HG03442 (cell line): ENCODE measurements around the gene SELENOF.
"Not testable (repeated sequence)": the region's sequence is repeated elsewhere in the genome, so short reads cannot be mapped to it uniquely, and the experiment has no call there.

Experiments
- ATAC-seq: cut with Tn5 transposase; IDR thresholded peaks from one replicate; pipeline ENCODE4 v1.9.1; 2021; ENCODE audit warnings: mild to moderate bottlenecking, moderate library complexity; ENCODE audit not compliant: unreplicated experiment

The SELENOF gene

DNA sequence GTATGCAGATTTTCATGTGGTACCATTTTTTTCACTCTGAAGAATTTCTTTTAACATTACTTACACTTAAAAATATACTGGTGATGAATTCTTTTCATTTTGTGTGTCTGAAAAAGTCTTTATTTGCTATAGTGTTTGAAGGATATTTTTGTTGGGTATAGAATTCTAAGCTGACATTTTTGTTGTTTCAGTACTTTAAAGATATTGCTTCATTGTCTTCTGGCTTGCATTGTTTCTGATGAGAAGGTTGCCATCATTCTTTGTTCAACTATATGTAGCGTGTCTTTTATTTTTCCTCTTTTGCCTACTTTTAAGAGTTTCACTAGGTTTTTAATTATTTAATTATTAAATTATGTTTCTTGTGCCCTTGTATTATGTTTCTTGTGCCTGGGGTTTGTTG, 8.5 kb upstream of the SELENOF start:
- ATAC-seq = no peak

DNA sequence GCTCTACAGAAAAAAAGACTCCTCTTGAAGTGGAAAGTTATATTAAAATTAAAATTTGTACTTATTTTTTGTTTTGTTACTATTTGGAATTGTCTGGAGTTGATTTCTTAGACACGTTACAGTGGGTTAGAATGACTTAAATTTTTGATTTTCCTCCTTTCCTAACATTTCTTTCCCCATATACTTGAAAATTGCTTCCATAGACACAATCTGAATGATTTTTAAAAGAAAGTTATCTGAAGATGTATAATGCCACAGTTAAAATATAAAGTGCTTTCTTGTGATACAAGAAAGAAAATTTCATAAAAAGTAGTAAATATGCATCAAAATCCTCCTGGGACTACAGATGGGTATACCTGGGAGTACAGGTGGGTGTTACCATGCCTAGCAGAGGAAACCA, 2.8 kb upstream of the SELENOF start:
- ATAC-seq = no peak

DNA sequence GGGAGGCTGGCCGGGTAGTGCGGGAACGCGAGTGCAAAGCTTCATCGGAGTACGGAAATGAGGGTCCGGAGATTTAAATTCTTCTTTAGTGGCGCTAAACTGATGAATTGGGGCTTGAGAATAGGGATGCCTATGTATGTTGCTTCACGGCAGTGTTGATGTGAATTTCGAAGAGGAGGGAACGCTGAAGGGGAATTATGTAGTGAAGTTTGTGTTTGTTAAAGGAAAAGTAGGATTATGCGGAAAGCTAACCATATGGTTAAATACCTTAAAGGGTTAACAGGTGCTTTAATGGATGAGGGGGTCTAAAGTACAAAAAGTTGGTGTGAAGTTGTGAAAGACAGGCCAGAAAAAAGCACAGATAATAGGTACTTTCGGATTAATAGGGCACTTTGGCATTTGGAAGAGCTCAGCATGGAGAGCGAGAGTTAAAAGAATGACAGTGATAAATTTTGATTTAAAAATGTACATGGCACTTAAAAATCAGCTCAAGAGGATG, 1.9 kb upstream of the SELENOF start:
- ATAC-seq = no peak

DNA sequence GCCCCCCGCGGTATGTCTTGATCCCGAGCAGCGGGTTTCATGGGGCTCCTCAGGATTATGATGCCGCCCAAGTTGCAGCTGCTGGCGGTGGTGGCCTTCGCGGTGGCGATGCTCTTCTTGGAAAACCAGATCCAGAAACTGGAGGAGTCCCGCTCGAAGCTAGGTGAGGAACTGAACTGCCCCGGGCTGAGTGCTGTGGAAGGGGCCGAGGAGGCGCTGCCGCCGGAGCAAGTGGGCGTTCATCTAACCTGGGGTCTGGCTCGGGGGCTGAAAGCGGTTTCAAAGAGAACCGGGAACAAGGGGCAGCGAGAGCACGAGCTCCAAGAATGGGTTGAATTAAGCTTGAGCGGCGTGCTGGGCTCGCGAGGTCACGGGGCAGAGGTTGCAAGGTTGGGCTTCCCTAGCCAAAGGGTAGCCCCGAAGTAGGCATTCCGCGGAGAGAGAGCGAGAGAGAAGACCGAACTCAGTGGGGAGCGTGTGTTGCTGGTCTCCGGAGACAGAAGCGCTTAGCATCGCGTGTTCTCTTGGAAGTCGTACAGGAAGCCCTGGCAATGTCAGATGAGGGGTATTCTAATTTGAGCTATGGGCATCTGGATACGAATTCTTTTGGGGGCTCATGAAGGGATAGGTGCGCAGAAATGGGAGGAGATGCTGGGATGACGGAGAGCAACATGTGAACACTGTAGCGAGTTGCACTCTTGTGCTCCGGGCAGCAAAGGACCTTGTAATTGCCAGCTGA, 1.2 kb upstream of the SELENOF start:
- peak; percentile 19 for ATAC-seq

DNA sequence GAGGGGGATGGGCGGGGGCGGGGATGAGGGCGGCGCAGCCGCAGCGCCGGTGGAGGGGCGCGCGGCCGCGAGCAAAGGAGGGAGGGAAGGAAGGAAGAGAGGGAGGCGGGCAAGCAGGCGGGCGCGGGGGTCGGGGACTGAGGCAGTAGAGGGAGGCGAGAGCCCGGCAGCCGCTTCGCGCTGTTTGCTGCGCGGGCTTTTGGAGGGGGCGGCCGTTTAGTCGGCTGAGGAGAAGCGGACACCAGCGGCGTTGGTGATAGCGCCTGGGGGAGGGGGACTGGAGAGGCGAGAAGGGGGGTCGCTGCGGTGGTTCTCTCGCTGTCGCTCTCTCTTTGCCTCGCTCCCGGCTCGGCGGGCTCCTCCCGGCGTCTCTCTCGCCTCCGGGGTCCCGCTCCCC, 673 bp upstream of the SELENOF start, which contains the start of gene HS2ST1:
TSS of gene HS2ST1 (plus strand) at position 35 of the 397 bp plus-strand sequence.
- ATAC-seq = no peak

DNA sequence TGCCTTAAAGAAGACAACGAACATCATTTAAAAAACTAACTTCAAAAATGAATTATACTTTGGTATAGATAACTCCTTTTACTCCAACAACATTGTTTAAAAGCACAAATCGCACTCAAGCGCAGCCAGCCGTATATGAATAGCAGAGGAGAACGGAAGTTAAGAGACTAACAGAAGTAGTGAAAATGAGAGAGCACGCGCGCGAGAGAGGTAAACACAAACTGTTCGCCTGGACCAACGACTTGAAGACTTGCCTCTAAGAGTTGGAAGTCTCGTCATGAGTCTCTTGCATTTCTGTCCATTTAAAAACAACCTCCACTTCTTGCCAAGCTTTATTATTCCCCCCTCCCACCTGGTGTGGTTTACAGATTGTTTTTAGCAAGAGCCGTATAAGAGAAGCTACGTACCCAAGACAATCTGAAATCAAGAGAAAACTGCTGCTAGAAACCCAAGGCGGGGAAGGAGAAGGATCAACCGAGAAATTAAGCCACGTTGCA, 479 bp downstream of the SELENOF start:
- ATAC-seq = peak; percentile 18

DNA sequence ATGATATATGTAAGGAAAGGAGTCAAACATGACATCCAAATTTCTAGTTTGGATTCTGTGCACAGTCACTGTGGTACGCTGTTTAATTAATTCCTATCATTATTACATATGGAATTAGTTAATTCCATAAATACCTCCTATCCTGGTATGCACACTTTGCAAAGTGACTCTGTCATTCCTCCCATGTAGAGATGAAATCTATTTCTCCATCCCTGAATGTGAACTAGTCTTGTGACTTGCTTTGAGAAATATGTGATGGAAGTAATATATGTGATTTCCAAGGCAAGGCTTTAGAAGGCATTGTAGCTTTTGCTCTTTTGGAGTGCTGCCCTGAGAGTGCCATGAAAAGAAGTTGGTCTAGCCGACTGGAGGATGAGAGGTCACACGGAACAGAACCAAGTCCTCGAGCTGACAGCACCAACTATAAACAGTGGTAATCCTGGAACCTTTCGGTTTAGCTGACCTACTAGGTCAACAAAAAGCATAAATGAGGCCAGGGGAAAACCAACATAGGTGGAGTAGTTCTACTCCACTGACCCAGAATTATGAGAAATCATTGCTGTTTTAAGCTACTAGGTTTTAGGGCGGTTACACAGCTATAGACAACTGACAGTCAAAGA, 1.5 kb downstream of the SELENOF start:
- no peak for ATAC-seq

DNA sequence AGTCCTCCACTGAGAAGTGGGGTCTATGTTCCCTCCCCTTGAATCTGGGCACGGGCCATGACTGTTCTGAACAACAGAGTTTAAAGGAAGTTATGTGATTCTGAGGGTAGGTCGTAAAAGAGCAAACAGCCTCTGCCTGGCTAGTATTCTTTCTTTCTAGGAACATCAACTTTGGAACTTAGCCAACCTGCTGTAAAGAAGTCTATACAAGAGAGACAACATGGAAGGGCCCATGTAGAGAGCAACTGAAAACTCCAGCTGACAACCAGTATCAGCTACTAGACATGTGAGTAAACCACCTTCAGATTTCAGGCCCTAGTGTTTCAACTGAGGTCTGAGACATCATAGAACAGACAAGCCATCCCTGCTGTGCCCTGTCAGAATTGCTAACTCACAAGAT, 7.5 kb downstream of the SELENOF start:
- ATAC-seq = no peak

DNA sequence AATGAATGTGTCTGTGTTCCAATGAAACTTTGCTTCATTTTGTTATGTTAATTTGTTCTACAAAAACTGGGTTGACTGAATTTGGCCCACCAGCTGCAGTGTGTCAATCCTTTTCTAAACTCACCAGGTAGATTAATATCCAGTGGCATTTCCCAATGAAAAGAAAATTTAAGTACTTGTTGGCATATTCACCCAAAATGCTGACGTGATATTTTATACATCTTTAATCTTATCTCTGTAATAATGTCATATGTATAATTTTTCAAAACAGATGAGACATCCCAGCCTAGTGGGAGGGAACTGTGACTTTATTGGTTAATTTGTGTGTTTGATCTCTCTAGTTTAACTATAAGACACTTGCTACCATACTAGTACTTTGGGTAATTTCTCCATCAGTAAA, 8.1 kb downstream of the SELENOF start:
- no peak for ATAC-seq

DNA sequence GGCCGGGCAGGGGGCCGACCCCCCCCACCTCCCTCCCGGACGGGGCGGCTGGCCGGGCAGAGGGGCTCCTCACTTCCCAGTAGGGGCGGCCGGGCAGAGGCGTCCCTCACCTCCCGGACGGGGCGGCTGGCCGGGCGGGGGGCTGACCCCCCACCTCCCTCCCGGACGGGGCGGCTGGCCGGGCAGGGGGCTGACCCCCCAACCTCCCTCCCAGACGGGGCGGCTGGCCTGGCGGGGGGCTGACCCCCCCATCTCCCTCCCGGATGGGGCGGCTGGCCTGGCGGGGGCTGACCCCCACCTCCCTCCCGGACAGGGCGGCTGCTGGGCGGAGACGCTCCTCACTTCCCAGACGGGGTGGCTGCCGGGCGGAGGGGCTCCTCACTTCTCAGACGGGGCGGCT, 14.5 kb downstream of the SELENOF start:
- not testable (repeated sequence) for ATAC-seq

DNA sequence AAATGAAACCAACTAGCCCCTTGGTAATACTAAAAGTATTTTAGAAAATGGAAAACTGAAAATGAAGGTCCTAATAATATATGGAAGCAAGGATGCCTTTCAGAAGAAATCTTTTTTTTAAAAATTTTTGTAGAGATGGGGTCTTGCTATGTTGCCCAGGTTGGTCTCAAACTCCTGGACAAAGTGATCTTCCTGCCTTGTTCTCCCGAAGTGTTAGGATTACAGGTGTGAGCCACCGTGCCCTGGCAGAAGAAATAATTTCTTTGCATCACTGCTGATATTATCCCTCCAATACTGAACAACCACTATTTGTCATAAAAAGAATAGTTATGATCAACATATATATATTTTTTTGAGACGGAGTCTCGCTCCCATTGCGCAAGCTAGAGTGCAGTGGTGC, 25.6 kb downstream of the SELENOF start:
- ATAC-seq = no peak

DNA sequence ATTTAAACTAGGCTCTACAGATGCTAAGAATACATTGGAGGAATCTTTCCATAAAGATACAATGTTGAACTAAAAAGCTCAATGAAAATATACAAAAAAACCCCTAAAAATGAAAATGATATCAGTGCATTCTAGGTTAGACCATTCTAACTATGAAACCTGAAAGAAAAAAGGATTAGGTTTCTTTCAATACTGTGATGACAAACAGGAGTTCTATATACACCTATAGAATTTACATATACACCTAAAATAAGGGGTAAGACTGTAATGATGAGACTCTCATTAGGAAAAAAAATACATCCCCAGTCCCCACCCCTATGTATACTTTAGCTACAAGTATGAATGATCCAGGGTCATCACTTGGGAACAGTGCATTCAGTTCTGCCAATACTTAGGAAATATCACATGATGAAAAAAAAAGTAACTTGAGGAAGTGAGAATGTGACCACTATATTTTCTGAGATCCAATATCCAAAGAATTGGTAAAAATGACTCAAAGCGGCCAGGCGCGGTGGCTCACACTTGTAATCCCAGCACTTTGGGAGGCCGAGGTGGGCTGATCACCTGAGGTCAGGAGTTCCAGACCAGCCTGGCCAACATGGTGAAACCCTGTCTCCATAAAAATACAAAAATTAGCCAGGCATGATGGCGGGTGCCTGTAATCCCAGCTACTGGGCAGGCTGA, 26.3 kb downstream of the SELENOF start:
- ATAC-seq = no peak

DNA sequence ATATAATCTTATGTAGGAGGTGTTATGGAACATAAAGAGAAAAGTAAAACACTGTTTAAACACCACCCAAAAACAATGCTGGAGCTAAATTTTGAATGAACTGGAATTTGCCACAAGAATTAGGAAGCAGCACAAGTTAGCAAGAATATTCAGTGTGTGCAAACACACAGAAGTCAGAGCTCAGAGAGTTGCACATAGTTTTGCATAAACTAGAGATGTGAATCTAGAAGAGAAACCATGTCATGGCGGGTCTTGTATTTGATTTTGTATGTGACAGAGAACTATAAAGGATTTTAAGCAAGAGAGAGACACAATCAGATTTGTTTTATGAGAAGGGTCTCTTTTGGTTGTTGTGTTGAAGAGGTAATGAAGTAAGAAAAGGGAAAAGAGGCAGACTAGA, 38.2 kb downstream of the SELENOF start:
- no peak for ATAC-seq

DNA sequence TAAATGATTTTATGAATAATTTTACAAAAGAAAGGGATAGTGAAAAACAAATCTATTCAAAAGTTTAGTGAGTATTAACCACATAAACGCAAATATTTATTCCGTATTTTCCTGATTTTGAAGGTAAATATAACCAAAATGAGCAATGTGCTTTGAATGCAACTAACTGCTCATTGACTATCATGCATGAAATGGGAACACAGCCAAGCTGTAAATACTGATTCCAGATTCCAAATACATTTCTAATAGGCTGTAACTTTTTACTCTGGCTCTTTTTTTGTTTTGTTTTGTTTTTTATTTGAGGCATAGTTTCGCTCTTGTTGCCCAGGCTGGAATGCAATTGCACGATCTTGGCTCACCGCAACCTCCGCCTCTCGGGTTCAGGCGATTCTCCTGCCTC, 41.8 kb downstream of the SELENOF start:
- no peak for ATAC-seq

DNA sequence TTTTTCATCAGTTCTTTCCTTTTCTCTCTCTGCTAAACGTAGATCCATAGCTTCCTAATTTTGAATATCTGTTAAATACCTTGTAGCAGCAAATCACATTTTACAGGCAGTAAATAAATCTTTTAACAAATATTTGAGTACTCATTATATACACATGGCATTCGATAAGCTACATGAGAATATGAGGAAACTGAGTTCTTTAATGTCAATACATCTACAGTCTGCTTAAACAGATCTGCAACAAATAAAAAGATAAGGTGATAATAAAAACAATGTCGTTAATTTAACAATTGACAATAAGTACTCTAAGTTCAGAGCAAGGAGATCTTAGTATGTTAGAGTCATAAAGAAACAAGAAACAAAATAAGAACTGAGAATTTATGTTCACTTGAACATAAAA, 42.9 kb downstream of the SELENOF start:
- ATAC-seq = no peak

DNA sequence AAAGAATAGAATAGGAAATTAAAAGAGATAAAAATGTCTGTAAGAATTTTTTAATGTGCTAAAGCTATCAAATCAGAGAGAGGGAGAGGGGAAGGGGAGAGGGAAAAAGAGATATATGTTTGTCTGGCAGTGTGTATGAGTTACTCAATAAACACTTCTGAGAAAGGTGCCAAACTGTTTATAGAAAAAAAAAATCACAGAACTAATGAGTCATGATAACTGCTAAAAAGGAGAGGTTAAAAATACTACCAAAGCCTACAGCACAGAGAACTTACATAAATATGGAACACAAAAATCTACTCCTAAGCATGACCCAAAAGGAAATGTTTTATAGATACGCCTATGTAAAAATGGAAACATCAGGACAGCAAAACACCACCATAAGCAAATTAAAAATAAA, 45.4 kb downstream of the SELENOF start:
- no peak for ATAC-seq

DNA sequence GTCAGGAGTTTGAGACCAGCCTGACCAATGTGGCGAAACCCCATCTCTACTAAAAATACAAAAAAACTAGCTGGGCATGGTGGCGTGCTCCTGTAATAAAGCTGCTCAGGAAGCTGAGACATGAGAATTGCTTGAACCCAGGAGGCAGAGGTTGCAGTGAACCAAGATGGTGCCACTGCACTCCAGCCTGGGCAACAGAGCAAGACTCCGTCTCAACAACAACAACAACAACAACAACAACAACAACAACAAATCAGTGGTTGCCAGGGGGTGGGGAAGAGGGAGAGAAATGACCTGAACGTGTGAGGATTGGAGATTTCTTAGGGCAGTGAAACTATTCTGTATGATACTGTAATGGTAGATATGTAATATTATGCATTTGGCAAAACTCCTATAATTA, 46.6 kb downstream of the SELENOF start:
- not testable (repeated sequence) for ATAC-seq

DNA sequence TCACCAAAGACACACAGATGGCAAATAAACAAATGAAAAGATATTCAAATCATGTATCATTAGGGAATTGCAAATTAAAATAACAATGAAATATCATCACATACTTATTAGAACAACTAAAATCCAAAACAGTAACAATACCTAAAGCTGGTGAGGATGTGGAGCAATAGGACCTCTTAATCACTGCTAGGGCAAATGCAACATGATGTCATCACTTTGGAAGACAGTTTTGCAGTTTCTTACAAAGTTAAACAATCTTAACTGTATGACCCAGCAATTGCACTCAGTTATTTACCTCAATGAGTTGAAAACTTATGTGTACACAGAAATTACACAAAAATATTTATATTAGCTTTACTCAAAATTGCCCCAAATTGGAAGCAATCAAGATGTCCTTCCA, 47.3 kb downstream of the SELENOF start:
- ATAC-seq = no peak

DNA sequence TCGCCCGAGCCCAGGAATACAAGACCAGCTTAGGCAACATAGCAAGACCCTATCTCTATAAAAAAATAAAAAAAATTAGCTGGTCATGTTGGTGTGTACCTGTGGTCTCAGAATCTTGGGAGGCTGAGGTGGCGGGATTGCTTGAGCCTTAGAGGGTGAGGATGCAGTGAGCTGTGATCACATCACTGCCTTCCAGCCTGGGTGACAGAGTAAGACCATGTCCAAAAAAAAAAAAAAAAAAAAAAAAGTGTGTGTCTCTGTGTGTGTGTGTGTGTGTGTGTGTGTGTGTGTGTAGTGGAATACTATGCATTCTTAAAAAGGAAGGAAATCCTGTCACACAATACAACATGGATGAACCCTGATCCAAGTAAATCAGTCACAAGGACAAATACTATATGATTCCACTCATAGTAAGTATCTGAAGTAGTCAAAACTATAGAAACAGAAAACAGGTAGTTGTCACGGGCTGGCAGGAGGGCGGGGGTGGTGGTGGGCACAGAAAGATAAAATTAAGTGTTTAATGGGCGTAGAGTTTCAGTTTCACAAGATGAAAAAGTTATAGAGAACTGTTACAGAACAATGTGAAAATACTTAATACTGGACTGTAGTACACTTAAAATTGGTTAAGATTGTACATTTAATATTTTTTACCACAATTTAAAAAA, 47.8 kb downstream of the SELENOF start:
- ATAC-seq = no peak

DNA sequence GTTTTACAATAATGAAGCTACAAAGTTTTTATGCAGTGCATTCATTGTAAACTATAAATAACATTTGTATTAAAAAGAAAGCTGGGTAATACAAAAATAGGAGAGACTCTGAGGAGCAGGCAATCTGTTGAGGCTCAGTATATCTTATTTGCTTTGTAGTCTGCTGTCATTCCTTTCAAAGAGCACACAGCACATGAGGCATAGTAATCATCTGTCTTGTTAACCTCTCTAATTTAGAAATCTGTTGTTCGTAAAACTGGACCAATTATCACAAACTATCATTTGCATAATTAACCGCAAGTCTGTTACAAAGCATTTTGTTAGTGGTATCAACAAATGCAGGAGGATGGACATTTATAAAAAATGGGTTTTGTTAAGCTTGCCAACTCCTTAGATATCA, 51.0 kb downstream of the SELENOF start:
- ATAC-seq = no peak

DNA sequence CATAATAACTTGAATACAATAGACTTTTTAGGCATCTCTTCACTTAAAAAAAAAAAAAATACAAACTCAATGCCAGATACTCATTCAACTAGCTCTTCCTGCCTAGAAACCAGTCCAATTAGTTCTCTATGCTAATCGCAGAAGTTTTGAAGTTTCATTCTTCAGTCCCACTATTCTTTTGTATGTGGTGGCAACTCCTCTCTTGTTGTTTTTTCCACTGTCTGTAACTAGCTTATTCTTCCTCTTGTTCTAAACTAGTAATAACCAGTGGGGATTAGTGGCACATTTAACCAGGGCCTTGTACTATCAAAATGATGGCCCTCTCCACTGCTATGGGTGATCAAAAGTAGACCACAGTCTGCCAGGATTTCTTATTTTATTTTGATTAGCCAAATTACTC, 52.5 kb downstream of the SELENOF start:
- ATAC-seq = no peak
